Measurements from ENCODE around the gene MAP4K4. TPM values are rescaled to one million over a fixed set of nuclear protein-coding genes. Genes with fewer than 3 reads are reported as not detected.

The MAP4K4 gene
- polyA plus RNA-seq, 1 experiment: 53.5 TPM

GRCh38 chr2:101899265-101899664 is 201.8 kb downstream of the MAP4K4 start:
- no peak for DNase-seq (ENCODE audit: low read depth)
- no peaks in the 10 kb centered on the region for H3K27me3 ChIP-seq (ENCODE audit: control insufficient read depth, insufficient read depth, low read length)
- 0 out of 2 replicates have a peak, but pooled peaks cover 1% of the 10 kb centered on the region for H3K36me3 ChIP-seq (ENCODE audit: control insufficient read depth, insufficient read depth, low read length)
- ChIA-PET CTCF (interaction anchor here (1.3 to 1.4 kb wide), 2 partner anchors 16 to 342 kb away, joined by 3 to 4 read pairs; no protein-coding TSS in a partner anchor), POLR2A (no interaction called here)
- TF ChIP-seq CTCF (IDR thresholded peaks at IDR 0.05; ENCODE audit: insufficient read depth, low read depth, low read length): no peak
- no peak overlapping the region for H3K4me3 ChIP-seq (ENCODE audit: low read depth, low read length)

GRCh38 chr2:101899871-101900270 is 202.4 kb downstream of the MAP4K4 start:
- no peak for DNase-seq (ENCODE audit: low read depth)
- ChIA-PET CTCF (interaction anchor here (1.3 to 1.4 kb wide), 2 partner anchors 16 to 341 kb away, joined by 3 to 4 read pairs; no protein-coding TSS in a partner anchor), POLR2A (no interaction called here)
- Histone ChIP-seq H3K36me3 (ENCODE audit: control insufficient read depth, insufficient read depth, low read length) (0 out of 2 replicates have a peak, but pooled peaks cover 1% of the 10 kb centered on the region), H3K4me3 (ENCODE audit: low read depth, low read length) (no peak overlapping the region), H3K27me3 (ENCODE audit: control insufficient read depth, insufficient read depth, low read length) (no peaks in the 10 kb centered on the region)
- no peak for TF ChIP-seq CTCF (IDR thresholded peaks at IDR 0.05; ENCODE audit: insufficient read depth, low read depth, low read length)

- ChIA-PET CTCF (interaction anchor here (1.0 kb wide), 1 partner anchor 17 kb away, joined by 5 read pairs; no protein-coding TSS in a partner anchor), POLR2A (no interaction called here)
- no peaks in the 10 kb centered on the region for H3K36me3 ChIP-seq (ENCODE audit: control insufficient read depth, insufficient read depth, low read length)
- no peak for DNase-seq (ENCODE audit: low read depth)
- H3K27me3 ChIP-seq (ENCODE audit: control insufficient read depth, insufficient read depth, low read length): no peaks in the 10 kb centered on the region
- no peak for TF ChIP-seq CTCF (IDR thresholded peaks at IDR 0.05; ENCODE audit: insufficient read depth, low read depth, low read length)
- no peak overlapping the region for H3K4me3 ChIP-seq (ENCODE audit: low read depth, low read length)
Measured at GRCh38 chr2:101900375-101900774, 202.9 kb downstream of the MAP4K4 start.

GRCh38 chr2:101901241-101901640 is 203.7 kb downstream of the MAP4K4 start:
- ChIA-PET CTCF (interaction anchor here (1.0 kb wide), 1 partner anchor 18 kb away, joined by 5 read pairs; no protein-coding TSS in a partner anchor), POLR2A (no interaction called here)
- Histone ChIP-seq H3K27me3 (ENCODE audit: control insufficient read depth, insufficient read depth, low read length) (no peaks in the 10 kb centered on the region), H3K4me3 (ENCODE audit: low read depth, low read length) (no peak overlapping the region), H3K36me3 (ENCODE audit: control insufficient read depth, insufficient read depth, low read length) (no peaks in the 10 kb centered on the region)
- no peak for DNase-seq (ENCODE audit: low read depth)
- TF ChIP-seq CTCF (IDR thresholded peaks at IDR 0.05; ENCODE audit: insufficient read depth, low read depth, low read length): no peak

GRCh38 chr2:101902169-101902568 is 204.7 kb downstream of the MAP4K4 start:
- POLR2A ChIA-PET: no interaction called here
- DNase-seq (ENCODE audit: low read depth): no peak
- Histone ChIP-seq H3K36me3 (ENCODE audit: control insufficient read depth, insufficient read depth, low read length) (no peaks in the 10 kb centered on the region), H3K27me3 (ENCODE audit: control insufficient read depth, insufficient read depth, low read length) (no peaks in the 10 kb centered on the region), H3K4me3 (ENCODE audit: low read depth, low read length) (no peak overlapping the region)
- CTCF ChIA-PET: no interaction called here
- TF ChIP-seq CTCF (IDR thresholded peaks at IDR 0.05; ENCODE audit: insufficient read depth, low read depth, low read length): no peak

Data from BJ (cell line).